ENCODE results near the gene GATM.
"Not testable (repeated sequence)": the region's sequence is repeated elsewhere in the genome, so short reads cannot be mapped to it uniquely, and the experiment has no call there.

Gene GATM

DNA sequence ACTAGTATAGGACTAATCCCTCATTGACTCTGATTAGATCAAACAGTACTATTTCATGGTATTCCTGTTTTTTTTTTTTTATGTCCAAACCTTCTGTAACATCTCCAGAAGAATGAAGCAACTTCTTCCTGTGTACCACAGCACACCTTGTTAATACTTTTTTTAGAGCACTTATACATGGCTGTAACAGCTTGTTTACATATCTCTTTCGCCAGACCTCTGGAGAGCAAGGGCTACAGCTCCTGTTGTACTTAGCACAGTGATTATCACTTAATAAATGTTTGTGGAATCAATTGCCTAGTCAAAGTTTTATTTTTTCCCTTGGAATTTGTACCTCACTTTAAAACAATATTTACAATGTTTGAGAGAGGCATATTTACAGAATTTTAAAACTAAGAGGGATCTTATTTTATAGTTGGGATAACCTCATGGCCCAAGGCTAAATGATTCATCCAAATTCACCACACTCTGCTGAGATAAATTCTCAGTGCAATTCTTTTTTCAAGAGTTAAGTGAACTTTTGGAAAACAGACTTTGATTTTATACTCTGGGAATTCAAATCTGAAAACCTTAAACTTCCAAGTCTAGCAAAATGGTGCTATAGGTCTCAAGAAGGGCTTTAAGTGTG is 9.2 kb upstream of the GATM start:
- DNase-seq (ENCODE audit: low read depth) = peak; percentile 36

DNA sequence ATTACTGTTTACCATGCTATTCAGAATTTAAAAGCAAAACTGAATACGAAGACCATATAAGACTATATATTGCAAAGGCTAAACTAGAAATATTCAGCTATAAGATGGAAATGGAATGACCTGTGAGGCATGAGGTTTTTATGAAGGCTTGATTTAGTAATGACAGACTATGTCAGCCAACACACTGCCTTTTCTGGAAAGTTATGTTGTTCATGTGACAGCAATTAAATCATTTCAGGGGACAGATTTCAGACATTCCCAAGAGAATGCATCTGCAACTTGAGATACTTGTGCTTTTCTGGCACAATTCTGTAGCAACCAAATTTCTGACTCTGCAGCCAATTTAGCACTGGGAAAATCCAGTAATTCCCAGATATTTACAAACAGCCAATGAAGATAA is 8.6 kb upstream of the GATM start:
- DNase-seq (ENCODE audit: low read depth) = no peak

DNA sequence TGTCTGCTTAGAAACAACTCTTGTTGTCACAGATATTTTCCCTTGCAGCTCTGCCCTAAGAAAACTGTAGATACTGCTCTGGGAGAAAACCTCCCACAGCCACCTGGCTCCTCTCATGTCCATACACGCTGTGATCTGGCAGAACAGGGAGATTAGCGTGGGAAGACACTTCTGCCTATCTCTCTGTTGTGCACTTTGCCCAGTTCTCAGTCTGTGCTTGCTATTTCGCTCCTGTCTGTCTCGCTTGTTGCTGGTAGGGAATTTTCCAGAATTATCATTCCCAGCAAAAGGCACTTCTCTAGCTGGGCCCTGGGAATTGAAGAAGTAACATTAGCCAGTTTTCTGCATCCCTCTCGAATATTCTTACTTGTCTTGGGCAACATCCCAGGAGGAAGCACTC is 8.1 kb upstream of the GATM start:
- DNase-seq (ENCODE audit: low read depth) = no peak

DNA sequence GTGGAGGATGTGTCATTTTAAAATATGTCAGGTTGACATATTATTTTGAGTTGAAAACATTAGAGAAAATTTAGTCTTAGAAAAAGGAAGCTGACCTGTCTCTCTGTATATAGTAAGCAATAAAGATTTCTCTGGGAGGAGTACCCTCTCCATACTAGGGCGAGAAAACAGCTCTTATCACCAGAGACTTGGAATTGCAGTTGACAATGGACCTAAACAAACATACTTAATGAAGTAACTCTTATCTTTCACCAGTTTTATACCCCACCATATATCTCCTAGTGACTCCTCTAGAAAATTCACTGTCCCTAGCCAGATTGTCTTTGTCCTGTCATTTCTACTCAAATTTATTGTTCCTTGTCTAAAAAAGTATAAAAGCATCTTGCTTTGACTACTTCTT is 7.2 kb upstream of the GATM start:
- no peak for DNase-seq (ENCODE audit: low read depth)

DNA sequence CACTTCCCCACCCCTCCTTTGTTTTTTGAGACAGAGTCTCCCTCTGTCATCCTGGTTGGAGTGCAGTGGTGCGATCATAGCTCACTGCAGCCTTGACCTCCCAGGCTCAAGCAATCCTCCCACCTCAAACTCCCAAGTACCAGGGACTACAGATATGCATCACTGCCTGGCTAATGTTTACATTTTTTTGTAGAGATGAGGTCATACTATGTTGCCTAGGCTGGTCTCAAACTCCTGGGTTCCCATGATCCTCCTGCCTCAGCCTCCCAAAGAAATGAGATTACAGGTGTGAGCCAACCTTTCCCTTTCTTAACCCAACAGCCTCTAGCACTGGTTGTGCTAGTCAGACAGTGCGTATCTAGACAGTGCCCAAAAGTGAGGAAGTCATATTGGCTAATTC is 6.4 kb upstream of the GATM start:
- DNase-seq (ENCODE audit: low read depth) = no peak

DNA sequence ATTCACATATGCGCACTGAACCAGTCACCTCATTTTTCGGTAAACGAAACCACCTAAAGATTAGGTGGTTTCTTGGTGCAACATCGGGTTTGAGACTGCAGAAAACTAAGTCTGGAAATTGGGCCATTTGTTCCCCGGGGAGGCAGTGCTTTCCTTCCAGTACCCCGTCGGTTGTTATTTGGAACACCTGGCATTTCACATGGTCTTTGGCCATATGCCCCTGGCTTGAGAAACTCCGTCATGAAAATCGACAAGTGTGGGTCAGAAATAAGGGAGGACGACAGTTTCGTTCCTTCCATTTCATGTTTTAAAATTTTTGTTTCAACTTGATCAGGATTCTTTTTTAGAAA is 544 bp upstream of the GATM start:
- DNase-seq (ENCODE audit: low read depth) = no peak

DNA sequence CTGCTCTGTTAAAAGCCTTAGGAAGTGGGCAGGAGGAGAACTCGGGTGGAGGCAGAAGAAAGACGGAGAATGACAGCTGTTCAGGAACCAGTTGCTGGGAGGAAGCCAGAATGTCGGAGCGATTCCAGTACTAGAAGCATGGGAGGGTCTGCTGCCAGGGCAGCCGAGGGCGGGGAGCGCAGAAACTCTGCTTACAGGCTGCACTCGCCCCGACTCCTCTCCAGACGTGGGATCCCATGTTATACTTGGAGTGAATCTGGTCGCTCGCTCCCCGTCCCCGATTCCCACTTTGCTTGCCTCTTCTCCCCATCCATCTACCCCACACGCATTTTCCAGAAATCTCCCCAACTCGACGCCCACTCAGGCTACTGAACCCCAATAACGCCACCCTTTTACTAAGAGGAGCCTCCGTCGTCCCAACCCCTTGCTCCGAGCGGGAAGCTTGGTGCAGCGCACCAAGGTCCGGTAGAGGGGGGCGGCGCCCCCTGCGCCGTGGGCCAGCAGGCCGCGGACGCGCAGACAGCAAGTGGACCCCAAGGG is 665 bp downstream of the GATM start:
- DNase-seq (ENCODE audit: low read depth) = no peak

DNA sequence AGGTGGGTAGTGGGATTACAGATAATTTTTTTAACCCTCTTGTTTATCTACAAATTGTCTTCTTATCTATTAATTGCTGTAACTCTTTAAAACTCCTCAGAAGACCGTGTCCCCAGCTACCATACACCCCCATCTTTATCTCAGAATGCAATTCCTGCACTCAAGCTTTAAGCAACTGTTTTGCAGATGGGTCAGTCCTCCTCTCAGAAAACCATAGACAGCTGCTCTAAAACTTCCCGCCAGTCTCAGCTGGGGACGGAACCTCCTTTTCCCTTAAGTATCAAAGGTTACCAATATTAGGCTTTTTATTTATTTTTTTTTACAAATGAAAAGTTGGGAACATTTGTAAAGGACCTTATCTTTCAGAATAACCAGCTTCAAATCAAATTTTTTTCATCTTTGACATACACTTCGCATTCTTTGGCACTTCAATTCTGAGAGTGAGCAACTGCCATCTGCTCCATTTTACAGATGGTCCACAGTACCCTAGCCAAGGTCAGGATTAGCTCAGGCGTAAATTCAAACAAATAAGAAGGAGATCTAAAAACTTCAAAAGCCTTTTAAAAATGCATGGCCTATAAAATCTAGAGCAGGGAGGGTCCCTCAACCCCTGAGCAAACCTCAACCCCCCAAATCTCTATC is 1.3 kb downstream of the GATM start:
- no peak for DNase-seq (ENCODE audit: low read depth)

DNA sequence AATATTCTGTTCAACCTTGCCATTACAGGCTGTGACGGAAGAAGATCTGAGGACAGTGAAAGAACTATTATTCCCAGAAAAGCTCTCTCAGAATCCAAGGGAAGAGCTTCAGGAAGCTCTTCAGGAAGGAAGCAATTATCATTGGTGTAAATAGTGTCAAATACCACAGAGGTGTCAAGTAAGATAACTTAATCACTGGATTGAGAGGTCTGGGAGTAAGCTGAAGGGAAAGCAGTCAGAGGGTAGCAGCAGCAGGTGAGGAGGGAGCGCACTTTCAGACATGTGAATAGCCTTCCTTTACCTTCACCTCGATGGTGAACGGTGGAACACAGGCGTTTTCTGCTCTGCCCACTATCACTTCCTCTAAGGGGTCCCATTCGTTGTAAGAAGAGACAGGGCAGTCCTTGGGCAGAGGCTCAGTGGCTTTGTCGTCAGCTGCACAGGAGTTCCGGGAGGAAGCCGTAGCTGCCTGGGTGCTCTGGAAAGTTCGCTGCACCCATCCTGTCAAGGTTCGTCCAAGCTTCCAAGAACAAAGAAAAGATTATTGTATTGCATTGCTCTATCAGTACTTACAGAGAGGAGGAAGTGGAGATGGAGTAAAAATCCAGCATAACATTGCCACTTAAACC is 1.9 kb downstream of the GATM start:
- DNase-seq (ENCODE audit: low read depth) = no peak

DNA sequence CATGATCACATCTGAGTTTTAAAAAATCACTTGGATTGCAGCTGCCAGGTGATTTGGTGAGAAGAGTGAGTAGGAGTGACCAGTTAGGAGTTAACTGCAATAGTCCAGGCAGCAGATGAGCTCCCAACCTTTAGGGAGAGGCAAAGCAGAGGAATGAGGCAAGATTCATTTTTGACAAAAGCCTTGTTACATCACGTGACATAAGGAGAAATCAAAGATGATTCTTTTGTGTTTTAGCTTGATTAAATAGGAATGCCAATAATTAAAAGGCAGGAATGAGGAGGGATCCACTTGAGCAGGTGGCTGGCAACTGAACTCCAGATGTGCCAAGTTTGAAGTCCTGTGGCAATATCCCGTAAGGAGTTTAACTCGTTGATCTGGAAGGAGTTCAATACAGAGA is 2.5 kb downstream of the GATM start:
- DNase-seq (ENCODE audit: low read depth) = no peak

DNA sequence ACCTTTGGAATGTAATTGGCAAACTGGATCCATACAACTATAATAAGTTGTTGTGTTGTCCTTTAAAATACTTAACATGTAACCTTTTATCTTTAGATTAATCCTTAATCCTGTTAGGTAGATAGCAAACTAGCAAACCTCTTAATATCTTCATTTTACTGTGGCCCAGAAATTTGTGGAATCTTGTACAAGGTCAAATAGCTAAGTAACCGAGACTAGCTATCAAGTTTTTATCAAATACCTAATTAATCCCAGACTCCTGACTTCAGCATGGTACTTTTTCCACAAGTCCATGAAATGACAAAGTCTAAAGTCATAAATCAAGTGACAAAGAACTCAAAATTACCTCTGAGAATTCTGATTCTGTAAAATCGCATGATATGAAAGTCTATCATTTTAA is 4.4 kb downstream of the GATM start:
- no peak for DNase-seq (ENCODE audit: low read depth)

DNA sequence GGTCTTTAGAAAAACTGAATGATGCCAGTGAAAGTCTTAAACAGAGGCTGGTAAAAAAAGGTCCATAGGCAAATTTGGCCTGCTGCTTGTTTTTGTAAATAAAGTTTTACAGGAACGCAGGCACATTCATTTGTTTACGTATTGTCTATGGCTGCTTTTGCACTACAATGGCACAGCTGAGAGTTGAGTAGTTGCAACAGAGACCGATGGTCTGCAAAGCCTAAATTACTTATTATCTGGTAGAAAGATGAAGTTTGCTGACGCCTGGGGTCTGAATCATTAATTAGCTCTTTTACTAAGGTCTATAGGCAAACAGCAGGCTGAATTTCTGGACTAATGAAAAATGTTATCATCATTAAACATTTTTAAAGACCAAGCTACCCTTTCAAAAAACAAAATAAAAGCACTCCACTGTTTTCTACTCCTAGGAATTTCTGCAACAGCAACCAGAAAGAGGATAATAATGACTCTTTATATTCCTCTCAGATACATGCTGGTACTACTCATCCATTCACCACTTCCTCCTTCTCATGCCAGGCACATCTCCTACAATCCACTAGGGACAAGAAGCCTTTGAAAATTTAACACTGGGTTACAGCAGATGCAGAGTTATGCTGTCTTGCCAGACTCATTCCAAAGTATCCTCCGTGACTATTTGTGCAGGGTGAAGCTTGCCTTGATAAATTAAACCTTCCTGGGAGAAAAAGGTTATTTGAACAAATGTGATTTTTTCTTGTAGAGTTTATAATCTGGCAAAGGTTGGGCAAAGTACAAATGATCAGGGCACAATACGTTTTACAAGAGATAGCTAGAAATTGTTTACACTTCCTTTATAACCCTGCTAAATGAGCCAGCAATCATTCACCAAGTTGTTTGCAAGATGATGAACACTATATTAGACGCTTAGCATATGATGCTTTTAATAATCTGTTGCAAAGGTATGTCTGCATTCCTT is 6.0 kb downstream of the GATM start:
- peak; percentile 11 for DNase-seq (ENCODE audit: low read depth)

DNA sequence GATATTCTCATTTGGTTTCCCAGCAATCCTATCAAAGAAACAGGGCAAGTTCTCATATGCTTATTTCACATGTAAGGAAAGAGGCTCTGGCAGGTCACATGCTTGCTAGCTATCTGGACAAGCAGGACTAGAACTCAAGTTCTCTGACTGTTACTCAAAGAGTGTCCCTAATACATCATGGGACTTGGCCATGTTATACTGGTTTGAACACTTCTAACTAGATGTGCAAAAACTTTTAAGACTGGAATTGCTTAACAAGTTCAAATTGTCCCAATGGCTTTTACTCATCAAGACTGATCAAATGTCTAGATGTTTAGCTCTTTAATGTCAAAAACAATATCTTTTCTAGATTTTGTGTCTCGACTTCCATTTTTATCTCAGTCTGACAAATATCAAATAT is 6.8 kb downstream of the GATM start:
- DNase-seq (ENCODE audit: low read depth) = no peak

DNA sequence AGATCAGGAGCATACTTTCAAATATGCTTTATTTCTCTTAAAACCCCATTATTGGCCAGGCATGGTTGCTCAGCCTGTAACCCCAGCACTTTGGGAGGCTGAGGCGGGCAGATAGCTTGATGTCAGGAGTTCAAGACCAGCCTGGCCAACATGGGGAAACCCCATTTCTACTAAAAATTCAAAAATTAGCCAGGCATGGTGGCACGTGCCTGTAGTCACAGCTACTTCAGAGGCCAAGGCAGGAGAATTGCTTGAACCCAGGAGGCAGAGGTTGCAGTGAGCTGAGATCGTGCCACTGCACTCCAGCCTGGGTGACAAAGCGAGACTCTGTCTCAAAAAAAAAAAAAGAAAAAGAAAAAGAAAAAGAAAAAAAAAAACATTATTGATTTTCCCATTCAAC is 8.3 kb downstream of the GATM start:
- DNase-seq (ENCODE audit: low read depth) = not testable (repeated sequence)

DNA sequence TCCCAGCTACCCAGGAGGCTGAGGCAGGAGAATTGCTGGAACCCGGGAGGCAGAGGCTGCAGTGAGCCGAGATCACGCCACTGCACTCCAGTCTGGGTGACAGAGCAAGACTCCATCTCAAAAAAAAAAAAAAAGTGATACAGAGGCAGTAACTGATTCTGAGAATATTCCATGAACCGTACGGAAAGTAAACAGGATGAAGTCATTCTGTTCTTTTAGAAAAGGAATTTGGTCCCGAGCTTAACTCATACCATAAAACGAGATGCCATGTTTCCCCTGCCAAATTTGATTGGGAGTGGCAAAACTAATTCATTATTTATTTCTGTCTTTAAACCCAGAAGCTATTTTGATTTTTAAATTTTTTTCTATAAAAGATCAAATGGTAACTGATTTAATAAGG is 11.1 kb downstream of the GATM start:
- not testable (repeated sequence) for DNase-seq (ENCODE audit: low read depth)

DNA sequence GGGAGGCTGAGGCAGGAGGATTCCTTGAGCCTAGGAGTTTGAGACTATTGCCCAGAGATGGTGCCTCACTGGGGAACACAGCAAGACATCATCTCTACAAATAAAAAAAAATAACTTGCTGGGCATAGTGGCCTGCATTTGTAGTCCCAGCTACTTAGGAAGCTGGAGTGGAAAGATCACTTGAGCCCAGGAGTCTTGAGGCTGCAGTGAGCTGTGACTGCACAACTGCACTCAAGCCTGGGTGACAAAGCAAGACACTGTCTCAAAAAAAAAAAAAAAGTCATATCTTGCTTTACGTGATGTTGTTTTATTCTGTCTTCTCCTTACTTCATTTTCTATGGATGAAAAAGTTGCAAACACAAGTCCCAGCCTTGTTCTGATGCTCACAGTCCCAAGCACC is 14.1 kb downstream of the GATM start:
- no peak for DNase-seq (ENCODE audit: low read depth)

DNA sequence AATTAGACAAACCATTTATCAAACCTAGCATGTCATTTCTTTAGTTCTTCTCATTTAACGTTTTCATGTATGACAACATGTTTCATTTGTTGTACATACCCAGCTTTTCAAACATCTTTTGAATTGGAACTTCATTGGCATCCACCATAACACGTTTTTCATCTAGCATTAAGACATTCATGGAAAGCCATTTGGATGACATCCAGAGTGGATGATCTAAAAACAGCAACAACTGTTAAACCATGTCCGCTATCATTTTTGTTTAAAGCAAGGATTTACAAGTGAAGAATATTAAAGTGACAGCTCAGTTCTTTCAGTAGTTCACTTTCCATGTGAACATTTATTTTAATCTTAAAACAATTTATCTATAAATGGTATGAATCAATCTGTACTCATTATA is 14.5 kb downstream of the GATM start:
- no peak for DNase-seq (ENCODE audit: low read depth)

DNA sequence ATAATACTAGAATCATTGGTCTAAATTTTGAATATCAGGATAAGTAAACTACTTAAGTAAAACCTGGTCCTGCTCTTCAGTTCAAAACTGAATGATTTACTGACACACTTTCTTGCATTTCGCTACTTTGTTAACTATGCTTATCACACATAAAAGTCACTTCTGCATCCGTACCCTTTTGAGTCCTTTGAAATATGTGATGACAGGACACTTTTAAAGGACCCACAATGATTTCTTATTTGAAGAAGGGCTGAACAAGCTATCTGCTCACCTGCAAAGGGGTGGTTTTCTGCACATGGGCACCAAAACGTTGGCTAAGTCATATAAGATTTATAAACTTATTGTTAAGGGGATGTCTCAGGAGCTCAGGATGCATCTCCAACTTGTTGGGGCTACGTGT is 15.0 kb downstream of the GATM start:
- no peak for DNase-seq (ENCODE audit: low read depth)

DNA sequence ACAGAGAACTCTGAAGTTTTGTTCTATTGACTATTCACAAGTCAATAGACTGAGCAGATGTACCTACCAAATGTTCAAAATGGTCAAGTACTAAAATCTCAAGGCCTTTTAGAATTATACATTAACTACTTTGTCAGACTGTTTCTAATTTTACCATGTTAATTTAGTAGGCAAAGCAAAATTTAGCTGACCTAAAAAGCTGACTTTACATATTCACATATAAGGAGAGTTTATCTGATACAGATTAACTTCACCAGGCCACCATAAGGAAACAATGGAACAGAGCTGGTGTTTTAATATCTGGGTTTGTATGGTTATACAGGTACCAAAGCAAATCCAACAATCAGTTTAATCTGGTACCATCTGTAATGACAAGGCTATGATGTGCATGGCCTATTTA is 15.9 kb downstream of the GATM start:
- DNase-seq (ENCODE audit: low read depth) = no peak

DNA sequence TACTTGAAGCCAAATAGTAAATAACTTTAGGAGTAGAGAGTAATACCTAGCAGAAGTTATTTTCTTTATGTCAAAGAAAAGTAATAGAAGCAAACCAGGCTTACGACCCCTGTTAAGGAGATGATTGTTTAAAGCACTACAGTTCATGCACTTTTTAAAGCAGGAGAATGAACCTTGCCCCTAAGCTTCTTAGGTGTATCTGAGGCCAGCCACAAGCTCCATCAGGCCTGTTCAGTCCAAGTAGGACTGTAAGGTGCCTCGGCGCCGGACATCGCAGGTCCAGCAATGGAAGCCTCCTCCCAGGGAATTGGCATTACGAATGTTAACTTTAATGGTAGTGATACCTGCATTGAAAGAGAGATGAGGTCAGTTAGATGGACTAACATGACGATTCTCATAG is 16.5 kb downstream of the GATM start:
- DNase-seq (ENCODE audit: low read depth) = no peak

DNA sequence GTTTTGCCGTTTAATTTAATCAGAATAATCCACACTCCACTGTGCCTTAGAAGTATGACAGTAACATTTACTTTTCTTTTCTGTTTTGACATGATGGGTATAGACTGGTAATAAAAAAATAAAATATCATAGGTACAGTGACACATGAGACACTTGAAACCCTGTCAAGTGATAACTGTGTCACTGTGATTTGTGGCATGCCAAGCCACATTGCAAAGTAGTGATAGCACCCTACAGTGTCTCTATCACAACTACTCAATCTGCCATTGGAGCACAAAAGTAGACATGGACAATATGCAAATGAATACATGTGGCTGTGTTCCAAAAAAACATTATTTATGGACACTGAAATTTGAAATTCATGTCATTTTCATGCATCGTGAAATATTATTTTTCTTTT is 22.5 kb downstream of the GATM start:
- no peak for DNase-seq (ENCODE audit: low read depth)

DNA sequence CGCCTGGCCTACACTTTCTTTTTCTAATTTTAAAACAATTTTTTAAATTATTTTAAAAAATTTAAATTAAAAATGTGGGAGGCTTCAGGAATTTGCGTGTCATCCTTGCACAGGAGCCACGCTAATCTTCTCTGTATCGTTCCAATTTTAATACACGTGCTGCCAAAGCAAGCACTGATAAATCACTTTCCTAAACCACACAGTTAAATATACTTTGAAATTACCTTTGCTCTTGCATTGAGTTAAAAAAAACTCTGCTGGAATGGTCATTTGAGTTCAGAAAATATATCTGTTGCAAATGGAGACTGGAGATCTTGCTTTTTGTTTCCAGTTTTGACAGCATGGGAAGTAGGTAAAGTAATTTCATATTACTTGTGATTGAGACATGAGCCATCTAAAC is 23.6 kb downstream of the GATM start:
- DNase-seq (ENCODE audit: low read depth) = no peak

DNA sequence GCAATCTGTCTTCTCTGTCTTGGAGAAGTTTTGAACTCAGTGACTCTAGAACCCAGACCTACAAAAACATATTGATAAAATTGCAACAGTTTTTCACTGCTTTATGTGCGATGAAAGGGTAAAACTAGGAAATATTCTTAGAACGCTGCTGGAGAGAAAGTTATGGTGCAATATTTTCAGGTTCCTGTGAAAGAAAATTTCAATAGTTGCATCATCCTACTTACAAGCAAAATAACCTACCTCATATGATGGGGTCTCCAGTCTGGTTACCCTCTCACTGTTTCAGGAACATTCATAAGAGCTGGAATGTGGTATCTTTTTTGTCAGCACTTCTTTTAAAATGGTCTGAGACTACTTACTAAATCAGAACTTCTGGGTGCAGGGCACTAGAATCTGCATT is 27.1 kb downstream of the GATM start:
- no peak for DNase-seq (ENCODE audit: low read depth)
